NCI-H446 treated with DMSO at 0.1 percent for 48 hours (cell line): ENCODE results near the gene HOXA3.

Experiments used
- DNase-seq: peaks from one replicate; lab custom pipeline; 2025; lab: John Stamatoyannopoulos, UW

HOXA3 gene

GRCh38 chr7:27088002-27088922 lies 64.1 kb downstream of the HOXA3 start:
- DNase-seq = no peak

- DNase-seq = no peak
Observed at GRCh38 chr7:27083646-27084045, 68.7 kb downstream of the HOXA3 start.

GRCh38 chr7:27082171-27082570 lies 70.2 kb downstream of the HOXA3 start:
- DNase-seq = no peak

- no peak for DNase-seq
Observed at GRCh38 chr7:27080844-27081436, 71.4 kb downstream of the HOXA3 start.

- DNase-seq = no peak
Observed at GRCh38 chr7:27079234-27079975, 73.0 kb downstream of the HOXA3 start.

GRCh38 chr7:27078616-27079233 lies 73.7 kb downstream of the HOXA3 start:
- DNase-seq = no peak

- DNase-seq = peak; percentile 66
Observed at GRCh38 chr7:27073076-27073475, 79.3 kb downstream of the HOXA3 start.

- DNase-seq = no peak
Observed at GRCh38 chr7:27071622-27072390, 80.6 kb downstream of the HOXA3 start.

- DNase-seq = no peak
Observed at GRCh38 chr7:27068259-27068658, 84.1 kb downstream of the HOXA3 start.

- no peak for DNase-seq
Observed at GRCh38 chr7:27066148-27066547, 86.2 kb downstream of the HOXA3 start.

- DNase-seq = no peak
Observed at GRCh38 chr7:27065709-27066108, 86.7 kb downstream of the HOXA3 start.

- DNase-seq = no peak
Observed at GRCh38 chr7:27064661-27065060, 87.7 kb downstream of the HOXA3 start.

GRCh38 chr7:27064159-27064558 lies 88.2 kb downstream of the HOXA3 start:
- DNase-seq = peak; percentile 47

- no peak for DNase-seq
Observed at GRCh38 chr7:27062946-27063345, 89.4 kb downstream of the HOXA3 start.
